Inflammatory macrophage treated with lipopolysaccharide for 1 hour (primary cell): ENCODE measurements around the gene TSPAN5.

ENCODE experiments used
- DNase-seq, 2 donors: peaks; one replicate each; pipeline ENCODE4 v3.0.0-alpha.2; 2020 to 2022

Gene TSPAN5

GRCh38 chr4:98614662-98615061 is 43.7 kb downstream of the TSPAN5 start:
- no peak for DNase-seq

- no peak for DNase-seq
Observed at GRCh38 chr4:98614094-98614493, 44.3 kb downstream of the TSPAN5 start.

DNA sequence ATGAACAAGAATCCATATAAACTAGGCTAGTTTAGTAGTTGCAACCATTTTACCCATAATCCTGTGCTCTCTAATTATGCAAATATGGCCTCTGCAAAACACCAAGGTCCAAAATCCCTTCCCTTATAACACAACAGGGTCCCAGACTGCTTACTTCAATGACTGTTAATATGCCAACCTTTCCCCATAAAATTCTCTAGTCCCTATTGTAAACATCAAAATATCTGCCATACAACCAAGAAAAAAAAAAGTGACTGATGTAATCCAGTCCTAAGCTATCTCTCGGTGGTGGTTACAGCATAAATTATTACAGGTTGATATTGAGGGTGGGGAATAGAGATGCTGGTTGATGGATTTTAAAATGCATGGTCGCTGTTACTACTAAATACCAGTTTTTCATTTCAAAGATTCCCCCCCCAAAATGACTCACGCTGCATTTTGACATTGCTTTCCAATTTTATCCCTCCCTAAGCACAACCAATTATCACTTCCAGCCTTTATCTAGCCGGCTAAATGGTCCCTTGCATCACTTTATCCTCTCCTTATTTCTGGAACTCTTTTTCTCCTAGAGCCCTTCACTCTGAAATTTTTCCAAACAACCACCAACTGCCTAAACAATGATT is 44.8 kb downstream of the TSPAN5 start:
- no peak for DNase-seq

GRCh38 chr4:98612318-98613250 is 45.8 kb downstream of the TSPAN5 start:
- DNase-seq = no peak

GRCh38 chr4:98611677-98612317 is 46.6 kb downstream of the TSPAN5 start:
- DNase-seq = no peak

DNA sequence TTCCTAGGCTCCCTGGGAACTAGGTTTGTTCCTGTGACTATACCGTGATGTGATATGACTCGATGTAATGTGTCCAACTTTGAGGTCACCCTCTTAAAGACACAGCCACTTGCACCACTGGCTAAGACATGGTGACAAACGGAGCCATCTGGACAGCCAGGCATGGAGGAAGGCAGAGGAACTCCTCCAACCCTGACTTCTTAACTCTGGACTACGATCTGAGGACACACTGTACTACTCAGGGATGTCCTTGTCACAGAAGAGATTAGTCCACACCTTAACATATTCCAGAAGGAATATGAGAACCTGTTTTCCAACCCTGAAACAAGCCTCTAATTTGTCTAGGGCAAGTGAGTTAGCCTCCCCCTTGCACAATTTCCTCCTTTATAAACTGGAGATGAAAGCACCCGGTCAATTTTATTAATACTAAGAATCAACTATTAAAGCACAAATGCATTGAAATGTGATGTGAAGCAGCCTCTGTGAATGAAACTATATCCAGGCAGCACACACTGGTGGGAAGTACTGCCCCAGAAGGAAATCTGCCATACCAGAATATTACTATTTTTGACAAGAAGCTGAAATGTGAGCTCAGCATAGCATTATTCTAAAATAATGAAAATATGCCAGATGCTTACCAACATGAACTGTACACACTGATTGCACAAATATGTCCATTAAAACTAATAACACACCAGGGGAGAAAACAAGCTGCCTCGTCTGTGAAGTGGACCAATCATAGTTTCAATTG is 47.3 kb downstream of the TSPAN5 start:
- no peak for DNase-seq

GRCh38 chr4:98610431-98610830 is 48.0 kb downstream of the TSPAN5 start:
- DNase-seq = no peak

GRCh38 chr4:98609934-98610333 is 48.5 kb downstream of the TSPAN5 start:
- DNase-seq = no peak

DNA sequence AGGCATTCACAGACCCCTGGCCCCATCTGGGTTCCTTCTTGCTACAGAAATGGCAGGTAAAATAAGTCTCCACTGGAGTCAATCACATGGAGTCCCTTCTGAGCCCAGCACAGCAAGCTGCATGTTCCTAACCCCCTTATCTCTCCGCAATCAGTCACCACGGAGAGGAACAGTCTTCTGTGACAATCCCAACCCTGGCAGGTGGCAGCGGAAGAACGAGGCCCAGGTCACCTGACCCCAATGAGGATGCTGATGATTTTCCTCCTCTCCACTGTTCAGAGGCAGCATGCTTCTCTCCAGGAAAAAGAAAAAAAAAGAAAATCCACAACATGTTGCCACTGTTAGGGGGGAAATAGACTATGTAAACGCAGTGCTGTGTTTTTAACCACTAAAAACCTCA is 50.1 kb downstream of the TSPAN5 start:
- no peak for DNase-seq

DNA sequence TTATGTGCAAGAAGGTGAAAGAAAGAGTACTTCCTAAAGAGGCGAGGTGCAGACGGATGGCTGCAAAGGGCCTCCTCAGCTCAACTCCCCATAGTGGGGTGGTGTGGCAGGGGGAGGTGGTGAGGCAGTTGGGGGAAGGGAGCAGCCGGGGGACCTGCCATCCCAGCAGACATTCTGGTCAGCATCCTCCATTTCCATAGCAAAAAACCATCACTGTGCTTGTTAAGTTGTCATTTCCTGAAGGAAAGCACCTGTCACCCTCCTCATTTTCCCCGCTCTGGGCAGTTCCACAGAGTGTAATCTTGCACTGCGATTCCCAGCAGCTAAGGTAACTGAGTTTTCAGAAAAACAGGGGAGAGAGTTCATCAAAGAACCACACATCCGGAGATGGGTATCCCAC is 51.5 kb downstream of the TSPAN5 start:
- DNase-seq = no peak

DNA sequence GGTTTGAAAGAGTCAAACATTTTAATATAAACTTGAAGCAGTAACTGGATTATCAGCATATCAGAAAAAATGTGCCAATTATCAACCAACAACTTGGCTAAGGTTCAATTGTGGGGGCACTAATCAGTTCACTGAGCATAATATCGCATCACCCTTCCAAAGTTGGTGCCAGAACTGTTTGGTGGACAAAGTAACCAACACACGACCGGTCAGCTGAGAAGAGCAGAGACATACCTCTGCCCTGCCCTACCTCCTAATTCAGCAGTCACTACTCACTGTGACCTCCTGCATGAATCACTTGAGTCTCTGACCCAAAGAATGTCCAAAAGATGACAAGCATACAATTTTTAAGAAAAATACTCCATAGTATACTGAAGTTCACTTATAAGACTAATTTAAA is 53.2 kb downstream of the TSPAN5 start:
- no peak for DNase-seq

- no peak for DNase-seq
Observed at GRCh38 chr4:98604723-98605122, 53.7 kb downstream of the TSPAN5 start.

- no peak for DNase-seq
Observed at GRCh38 chr4:98603683-98604521, 54.5 kb downstream of the TSPAN5 start.

GRCh38 chr4:98602270-98602669 is 56.1 kb downstream of the TSPAN5 start:
- no peak for DNase-seq

DNA sequence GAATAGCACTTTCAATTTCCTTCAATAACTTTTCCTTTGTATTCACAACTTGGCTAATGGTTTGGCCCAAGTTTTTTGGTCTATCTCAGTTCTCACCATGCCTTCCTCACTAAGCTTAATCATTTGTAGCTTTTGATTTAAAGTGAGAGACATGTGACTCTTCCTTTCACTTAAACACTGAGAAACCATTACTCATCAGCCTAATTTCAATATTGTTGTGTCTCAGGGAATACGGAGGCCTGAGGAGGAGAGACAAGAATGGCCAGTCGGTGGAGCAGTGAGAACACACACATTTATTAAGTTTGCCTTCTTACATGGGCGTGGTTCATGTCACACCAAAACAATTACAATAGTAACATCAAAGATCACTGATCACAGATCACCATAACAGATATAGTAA is 56.7 kb downstream of the TSPAN5 start:
- no peak for DNase-seq

- no peak for DNase-seq
Observed at GRCh38 chr4:98599617-98600205, 58.7 kb downstream of the TSPAN5 start.

GRCh38 chr4:98586962-98587354 is 71.5 kb downstream of the TSPAN5 start:
- no peak for DNase-seq

DNA sequence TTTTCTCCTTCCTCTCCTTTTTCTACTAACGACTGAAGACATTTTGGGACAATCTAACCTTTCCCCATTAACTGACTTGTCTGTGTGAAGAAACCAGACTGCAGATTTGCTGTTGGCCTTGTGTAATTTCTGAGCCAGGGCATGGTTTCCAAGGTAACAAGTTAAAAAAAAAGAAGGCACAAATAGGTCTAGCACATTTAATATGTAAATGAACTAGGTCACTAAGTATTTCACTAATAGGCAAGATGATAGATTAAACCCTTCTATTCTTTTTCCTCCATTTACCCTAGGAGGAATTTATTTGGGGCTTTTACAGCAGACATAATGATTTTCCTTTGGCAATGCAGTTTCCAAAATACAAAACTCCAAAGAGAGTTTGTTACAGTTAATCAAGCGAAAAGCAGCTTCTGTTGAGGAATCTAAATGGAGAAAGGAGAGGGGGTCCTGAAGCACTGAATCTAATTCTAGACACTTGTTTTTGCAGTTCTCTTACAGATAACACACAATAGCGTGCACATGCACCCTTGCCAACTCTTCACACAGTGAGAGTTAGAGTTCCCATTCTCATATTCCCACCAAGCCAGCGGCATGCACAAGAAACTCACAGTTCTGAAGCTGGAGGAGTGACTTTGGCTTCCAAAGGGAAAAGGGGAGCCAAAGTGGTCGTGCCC is 72.0 kb downstream of the TSPAN5 start:
- DNase-seq = no peak

- no peak for DNase-seq
Observed at GRCh38 chr4:98585596-98585995, 72.8 kb downstream of the TSPAN5 start.

DNA sequence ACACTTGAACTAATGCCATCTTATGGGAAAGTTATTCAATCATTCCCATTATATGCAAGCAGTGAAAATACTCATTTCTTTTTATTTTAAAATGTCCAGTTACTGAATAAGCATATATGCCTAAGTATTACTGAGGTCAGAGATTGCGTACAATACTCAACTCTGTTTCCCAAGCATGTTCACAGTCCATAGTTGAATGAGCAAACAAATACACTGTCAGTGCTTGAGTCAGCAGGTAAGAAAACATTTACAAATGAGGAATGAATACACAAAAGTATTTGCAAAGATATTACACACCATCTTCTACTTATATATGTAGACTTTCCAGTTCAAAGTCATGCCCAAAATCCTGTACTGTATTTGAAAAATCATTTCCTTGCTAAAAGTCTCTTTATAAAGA is 74.1 kb downstream of the TSPAN5 start:
- DNase-seq = no peak

GRCh38 chr4:98583265-98583664 is 75.1 kb downstream of the TSPAN5 start:
- DNase-seq = no peak
